NOMO-1 treated with DMSO at 0.1 percent for 48 hours (cell line): ENCODE results near the gene TRDN.

ENCODE experiments used
- DNase-seq: peaks from one replicate; lab custom pipeline; 2025; ENCODE audit not compliant: unreplicated experiment; lab: John Stamatoyannopoulos, UW

TRDN gene, protein sequence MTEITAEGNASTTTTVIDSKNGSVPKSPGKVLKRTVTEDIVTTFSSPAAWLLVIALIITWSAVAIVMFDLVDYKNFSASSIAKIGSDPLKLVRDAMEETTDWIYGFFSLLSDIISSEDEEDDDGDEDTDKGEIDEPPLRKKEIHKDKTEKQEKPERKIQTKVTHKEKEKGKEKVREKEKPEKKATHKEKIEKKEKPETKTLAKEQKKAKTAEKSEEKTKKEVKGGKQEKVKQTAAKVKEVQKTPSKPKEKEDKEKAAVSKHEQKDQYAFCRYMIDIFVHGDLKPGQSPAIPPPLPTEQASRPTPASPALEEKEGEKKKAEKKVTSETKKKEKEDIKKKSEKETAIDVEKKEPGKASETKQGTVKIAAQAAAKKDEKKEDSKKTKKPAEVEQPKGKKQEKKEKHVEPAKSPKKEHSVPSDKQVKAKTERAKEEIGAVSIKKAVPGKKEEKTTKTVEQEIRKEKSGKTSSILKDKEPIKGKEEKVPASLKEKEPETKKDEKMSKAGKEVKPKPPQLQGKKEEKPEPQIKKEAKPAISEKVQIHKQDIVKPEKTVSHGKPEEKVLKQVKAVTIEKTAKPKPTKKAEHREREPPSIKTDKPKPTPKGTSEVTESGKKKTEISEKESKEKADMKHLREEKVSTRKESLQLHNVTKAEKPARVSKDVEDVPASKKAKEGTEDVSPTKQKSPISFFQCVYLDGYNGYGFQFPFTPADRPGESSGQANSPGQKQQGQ

DNA sequence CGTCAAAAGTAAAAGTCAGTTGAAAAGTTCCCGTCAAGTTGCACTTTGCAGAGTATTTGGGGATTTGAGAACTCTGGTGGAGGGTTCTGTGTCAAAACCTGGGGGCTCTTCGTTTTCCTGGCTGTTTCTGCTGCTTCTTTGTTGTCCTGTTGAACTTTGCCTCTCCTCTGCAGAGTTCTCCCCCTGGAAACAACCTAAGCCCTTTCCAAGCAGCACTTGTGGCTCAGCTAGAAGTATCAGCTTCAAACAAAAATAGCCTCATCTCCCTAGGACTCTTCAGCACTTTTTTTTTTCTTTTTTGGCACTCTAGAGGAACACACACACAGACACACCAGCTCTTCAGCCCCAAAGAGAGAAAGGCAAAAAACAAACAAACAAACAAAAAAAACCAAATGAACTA, at the start of gene TRDN:
Gene TRDN (minus strand): TSS at position 169 of the 400 bp plus-strand sequence. CDS start 175 bp downstream, outside the sequence.
- no peak for DNase-seq

DNA sequence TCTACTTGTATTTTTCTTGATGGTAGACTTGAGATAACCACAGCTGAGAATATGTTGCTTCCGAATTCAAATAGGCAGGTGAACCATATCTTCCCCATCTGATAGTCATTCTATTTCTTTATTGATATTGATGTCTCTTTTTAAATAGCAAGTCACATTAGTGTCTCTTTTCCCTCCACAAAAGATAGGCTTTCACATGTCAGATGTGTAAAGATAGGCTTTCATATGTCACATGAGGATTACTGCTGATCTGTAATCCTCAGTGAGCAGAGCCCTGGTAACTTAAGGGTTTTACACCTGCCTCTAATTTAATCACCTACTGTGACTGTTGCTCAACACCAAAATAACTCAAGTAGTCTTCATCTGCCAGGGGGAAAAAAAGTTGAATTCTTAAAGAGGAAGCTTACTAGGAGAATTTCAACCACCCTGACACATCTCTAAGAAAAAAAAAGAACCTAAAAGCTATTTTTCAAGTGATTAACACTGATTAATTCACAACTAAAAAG, 45.3 kb upstream of the TRDN start:
- DNase-seq, result no peak

DNA sequence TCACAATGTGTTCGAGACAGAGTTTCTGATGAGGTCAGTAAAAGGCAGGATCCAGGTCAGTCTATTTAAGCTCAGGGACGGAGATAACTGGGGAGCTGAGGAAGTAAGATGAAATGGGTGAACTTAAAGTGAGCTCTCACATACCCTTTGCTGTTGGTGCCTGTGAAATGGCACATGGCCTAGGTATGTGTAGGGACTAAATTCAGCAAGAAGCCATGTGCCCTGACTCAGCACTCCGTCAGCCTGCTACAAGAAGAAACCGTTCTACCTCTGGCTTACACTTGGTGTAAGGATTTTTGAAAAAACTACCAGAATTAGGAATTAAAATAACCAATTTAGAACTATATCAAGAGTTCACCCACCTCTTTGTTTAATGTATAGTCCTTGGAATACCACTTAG, 41.1 kb upstream of the TRDN start:
- no peak for DNase-seq

DNA sequence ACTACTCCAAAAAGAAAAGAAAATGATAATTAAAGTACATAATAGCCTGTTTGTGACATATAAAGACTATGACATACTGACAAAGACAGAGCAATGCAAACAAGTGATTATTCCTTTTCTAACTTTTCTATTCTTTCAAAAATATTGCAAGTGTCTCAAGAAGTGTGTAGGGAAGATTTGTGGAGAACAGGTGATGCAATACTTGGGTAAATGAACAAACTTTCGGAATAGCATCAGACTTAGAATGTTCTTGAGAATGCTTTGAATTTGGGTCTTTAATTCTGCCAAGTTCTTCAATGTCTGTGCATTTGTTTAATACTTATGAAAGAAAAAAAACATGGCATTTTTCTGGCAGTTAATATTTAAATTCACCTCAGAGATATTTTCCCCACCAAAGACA, 40.0 kb upstream of the TRDN start:
- DNase-seq, result no peak

DNA sequence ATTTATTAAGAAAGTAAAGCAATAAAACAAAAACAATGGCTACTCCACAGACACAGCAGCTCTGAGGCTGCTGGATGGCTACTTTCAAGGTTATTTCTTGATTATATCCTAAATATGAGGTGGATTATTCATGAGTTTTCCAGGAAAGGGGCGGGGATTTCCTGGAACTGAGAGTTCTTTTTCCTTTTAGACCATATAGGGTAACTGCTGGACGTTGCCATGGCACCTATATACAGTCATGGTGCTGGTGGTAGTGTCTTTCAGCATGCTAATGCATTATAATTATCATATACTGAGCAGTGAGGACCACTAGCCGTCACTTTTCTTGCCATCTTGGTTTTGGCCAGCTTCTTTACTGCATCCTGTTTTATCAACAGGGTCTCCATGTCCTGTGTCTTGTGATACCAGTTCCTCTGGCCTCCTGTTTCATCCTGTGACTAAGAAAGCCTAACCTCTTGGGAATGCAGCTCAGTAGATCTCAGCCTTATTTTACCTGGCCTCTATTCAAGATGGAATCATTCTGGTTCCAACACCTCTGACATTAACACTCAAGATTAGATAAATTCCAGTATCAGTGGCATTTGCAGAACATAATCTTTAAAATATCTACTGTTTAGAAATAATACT, 32.3 kb upstream of the TRDN start:
- DNase-seq, result no peak

DNA sequence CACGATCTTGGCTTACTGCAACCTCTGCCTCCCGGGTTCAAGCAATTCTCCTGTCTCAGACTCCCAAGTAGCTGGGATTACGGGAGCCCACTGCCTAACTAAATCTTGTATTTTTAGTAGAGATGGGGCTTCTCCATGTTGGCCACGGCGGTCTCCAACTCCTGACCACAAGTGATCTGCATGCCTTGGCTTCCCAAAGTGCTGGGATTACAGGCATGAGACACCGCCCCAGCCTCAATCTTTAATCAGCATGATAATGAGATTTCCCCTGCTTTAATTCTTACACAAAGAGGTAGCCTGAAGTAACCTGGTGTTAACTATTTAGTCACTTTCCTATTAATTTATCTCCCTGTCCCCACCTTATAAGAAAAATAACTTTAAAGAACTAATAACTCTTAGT, 31.3 kb upstream of the TRDN start:
- no peak for DNase-seq

DNA sequence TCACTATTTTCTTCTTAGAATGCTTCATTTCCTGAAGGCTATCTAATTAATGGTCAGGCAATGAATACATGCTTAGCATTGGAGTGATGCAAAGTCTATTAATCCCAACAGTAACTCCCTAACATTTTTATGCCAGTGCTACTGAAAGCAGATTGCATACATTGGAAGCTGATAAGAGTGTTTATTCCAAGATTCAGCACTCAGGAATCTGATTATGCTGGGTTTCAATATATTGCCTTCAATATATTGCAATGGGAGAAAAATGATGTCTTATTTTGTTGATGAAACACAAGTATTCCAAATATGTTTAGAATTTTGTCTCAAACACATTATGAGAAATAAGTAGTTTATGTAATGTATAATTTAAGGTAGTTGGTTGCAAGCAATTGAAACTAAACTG, 26.7 kb upstream of the TRDN start:
- no peak for DNase-seq

DNA sequence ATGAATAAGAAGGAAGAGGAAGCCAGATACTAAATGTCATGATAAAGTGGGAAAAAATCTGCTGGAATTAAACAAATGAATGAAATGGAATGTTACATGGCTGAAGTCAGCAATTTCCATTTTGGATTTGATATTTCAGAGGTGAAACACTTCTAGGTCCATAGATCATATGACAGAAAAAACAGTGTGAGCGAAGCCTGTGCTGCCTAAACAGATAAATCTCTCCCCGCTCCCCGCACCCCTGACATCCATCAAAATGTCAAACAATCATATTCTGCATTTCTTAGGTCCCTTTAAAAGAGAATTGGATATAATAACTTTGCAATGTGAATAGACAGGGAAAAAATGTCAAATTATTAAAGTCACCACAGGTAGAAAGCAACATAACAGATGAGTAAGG, 26.0 kb upstream of the TRDN start:
- no peak for DNase-seq

DNA sequence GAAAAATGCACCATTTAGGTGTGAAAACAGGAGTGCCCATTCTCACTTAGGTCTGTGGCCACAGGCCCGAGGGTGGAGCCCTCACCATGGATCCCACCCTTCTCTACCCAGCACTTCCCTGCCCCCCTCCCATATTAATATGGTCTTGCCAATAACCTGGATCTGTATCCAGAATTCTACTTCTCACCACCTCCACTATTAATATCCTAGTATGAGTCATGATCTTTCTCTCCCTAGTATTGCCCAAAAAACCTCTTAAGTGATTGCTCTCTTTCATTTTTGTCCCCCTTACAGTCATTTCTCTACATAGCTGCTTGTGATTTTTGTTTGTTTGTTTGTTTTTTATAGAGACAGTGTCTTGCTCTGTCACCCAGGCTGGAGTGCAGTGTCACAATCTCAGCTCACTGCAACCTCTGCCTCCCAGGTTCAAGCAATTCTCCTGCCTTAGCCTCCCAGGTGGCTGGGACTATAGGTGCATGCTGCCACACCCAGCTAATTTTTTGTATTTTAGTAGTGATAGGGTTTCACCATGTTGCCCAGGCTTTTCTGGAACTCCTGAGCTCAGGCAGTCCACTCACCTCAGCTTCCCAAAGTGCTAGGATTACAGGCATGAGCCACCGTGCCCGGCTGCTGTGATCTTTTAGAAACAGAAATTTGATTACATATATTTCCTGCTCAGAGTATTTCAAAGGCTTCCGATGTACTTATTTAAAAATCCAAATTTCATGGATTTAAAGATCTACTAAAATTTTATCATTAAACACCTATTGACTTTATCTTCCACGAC, 24.5 kb upstream of the TRDN start:
- no peak for DNase-seq

DNA sequence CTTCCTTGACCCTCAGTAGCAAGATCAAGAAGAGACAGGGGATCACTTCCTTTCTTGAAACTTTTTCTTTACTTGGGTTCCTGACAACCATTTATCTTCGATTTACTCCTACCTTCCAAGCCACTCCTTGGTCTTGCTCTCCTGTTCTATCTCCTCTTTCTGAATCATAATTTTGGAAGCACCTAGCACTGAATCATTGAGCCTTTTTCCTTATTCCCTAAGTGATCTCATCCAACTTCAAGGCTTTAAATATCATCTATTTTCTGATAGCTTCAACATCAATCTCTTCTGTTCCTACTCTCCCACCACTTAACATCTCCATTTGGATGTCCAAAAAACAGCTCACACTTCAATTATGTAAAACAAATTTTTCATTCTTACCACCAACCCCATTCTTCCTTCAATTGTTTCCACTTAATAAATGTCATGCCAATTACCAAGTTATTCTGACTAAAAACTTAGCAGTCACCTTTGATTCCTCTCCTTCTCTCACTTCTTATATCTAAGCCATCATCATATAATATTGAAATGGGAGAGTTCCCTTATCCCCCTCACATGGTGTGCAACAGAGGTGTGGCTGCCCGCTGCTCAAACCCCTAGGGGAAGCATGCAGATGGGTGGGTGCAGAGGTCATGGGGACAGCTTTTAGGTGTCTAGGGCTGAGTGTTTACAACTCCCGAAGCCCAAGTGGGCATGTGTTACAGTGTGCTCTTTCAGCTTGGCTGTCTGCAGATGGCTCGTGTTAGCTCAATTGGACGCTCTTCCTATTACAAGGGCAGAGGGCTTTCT, 23.4 kb upstream of the TRDN start:
- DNase-seq, result no peak

DNA sequence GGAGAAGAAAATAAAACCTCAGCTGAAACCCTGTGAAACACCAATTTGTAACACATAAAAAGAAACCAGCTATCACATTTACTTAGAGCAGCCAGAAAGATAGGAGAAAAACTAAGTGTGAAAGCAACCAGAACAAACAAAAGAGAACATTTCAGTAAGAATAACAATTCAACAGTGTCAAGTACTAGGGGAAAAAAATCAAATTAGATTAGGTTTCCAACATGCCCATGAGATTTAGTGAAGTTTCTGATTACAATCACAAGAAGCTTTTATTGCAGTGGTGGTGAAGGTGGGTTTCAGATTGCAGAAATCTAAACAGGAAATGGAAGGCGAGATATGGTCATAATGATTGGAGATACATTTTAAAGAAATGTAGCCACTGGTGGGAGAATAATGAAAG, 22.1 kb upstream of the TRDN start:
- DNase-seq, result no peak

DNA sequence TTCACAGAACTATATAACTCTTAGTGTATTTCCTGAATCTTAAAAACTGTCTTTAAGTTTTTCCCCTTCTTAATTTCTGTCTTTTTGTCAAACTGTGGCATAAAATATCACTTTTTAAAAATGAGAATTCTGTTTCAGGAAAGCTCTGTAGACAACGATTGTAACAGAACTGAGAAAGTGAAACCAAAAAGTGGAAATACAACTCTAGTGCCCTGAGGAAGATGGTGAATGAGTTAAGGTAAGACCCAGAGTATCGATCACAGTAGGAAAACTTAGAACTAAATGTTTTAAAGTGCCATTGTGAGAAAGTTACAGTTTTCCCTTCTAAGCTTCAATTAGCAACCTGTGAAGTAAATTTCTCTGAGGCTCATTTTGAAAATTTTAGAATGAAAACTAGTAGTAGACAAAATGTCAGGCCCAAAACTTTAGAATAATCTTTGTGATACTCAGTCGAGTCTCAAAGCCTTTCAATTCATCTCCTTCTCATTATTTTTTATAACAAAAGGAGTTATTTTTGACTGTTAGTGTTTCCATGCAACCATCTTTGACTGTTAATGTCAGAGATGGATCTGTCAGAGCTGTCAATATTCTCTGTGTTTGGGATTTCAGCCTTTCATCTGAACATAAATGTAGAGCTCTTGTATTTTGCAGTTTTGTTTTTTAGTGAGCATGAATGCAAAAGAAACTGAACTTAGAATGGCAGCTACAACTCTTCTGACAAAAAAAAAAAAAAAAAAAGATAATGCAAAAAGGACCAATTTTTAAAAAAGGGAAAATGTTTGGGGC, 19.0 kb upstream of the TRDN start:
- peak; percentile 44 for DNase-seq

DNA sequence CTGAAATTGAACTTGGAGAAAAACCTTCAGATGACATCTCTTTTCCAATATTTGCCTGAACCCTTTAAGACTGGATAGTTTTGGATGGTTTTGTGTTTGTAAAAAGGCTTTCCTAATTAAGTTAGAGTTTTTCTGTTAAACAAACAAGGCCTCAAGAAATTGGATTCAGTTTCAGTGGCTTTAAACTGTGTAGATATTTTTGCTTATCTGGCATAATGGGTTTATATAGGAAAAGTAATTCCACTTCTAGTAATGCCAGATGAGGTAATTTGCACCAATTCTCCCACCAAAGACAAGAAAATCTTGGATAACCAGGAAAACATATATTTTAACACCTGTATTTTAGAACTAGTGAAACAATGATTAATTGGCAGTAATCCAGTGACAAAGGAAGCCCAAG, 12.0 kb upstream of the TRDN start:
- DNase-seq, result no peak

DNA sequence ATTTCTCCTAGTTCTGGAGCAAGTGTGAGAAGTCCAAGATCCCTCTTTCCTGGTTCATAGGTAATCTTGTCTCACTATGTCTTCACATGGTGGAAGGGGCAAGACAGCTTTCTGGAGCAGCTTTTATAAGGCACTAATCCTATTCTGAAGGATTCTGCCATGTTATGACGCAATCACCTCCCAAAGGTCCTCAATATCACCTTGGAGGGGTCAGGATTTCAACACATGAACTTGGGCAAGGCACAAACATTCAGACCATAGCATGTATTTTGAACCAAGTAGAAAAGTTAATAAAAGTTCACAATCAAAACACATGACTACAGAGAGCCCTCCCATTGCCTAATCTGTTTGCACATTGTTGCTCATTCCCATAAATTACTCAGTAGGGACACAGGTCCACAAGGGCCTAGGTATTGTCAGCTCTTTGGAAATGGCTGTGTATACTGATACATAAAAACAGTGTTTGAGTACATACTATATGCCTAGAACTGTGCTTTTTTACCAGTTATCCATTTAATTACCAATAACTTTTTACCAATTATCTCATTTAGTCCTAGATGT, 11.3 kb upstream of the TRDN start:
- no peak for DNase-seq

DNA sequence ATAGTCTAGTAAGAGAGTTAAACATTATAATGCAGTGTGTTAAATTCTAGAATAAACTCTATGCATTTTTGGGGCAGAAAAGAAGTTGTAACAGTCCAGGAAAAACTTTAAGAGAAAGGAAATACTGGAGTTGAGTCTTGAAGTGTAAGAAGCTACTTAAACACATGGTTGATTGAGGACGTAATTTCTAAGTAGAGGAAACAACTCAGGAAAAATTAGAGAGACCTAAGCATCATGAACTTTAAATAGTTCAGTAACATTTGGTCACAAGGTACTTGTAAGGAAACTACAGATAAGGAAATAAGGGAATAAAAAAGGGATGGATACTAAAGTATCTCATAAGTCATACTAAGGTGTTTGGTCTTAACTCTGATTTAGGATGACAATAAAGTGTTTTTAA, 4.7 kb upstream of the TRDN start:
- no peak for DNase-seq

DNA sequence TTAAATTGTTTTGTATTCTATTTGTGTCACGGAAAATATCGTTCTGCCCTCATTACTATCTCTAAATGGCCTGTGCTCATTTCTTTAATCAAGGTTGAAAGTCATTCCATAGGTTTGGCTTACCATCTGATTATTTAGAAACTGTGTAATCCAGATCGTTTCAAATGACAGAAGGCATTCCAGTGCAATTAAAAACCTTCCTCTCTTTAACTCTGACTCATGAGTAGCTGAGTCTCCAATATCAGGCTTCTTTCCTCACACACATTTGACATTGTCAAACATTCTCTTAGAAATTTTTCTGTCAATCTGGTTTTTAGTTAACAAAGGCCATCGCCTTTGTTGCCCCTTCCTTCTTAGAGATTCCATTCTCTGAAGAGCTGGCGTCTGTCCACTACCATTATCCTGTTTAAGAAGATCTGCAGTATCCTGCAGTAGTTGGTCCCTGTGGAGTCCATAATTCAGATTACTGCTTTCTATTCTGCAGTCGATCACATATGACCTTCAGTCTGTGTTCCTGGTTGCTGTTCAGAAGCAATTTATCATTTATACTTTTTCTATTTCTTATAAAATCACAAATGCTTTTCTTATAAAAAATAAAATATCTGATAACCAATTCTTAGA, 3.9 kb upstream of the TRDN start:
- no peak for DNase-seq

DNA sequence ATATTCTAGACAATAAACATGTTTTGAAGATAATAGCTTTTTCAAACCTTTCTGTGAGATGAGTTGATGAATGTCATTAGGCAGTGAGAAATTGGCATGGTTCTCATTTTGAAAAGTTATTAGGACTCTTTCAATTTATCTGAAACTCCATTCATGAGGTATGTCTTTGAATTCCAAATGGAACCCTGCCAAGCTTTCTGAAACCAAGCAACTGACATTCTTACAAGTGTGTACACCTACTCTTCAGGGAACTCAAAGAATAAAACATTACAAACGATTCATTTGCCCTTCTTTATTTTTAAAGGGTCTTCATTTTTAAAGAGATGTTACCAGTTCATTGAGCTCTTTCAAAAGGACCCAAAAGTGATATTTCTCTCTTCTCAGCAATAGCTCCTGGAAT, 2.1 kb upstream of the TRDN start:
- no peak for DNase-seq

DNA sequence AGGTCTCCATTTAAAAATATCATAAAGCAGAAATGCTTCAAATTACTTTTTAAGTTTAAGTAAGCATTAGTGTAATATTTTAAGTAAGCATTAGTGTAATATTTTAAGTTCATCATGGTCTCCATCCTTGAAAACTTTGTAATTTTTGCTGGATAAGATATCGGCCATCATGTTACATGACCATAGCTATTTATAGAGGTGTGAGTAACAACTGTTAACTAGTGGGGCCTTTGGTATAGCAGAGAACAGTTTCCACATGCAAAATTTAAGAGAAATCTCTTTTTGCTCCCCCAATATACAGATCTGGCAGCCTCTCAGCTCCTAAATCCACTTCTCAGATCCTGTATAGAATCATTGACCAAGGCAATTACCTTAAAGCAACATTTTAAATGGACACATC, 468 bp downstream of the TRDN start:
- no peak for DNase-seq

DNA sequence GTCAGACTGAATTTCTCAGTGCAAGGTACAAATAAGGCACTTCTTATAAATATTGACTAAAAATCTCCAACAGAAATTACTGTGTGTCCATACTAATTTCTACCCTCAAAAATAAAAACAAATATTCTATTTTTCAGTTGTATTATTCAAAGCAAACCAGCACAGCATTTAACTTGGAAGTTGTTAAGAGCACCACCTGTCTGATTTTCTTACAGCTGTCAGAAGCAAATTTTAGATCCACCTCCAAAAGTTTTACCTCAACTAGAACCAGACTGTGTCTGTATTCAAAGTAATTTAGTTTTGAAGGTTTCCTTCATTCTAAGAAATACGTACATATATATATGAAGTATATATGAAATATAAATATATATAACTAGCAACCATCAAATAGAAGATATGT, 1.2 kb downstream of the TRDN start:
- no peak for DNase-seq
